PFSK-1 (cell line): ENCODE results near the gene EGFL6.

Source experiments
- FOXP2 ChIP-seq: optimal IDR thresholded peaks from 2 replicates; pipeline ENCODE3; 2011; ENCODE audit warnings: borderline replicate concordance, control low read depth, inconsistent platforms; ENCODE audit not compliant: insufficient read depth; ENCODE audit errors: extremely low read length, extremely low read depth
- POLR2AphosphoS5 ChIP-seq: IDR thresholded peaks from 2 replicates; pipeline ENCODE4 v1.6.1; 2012; ENCODE audit warnings: low read depth, mild to moderate bottlenecking, control low read depth, low read length, moderate library complexity
- REST ChIP-seq, 2 experiments: IDR thresholded peaks; 2 replicates each; pipeline versions ENCODE4 v1.6.1 to v1.8.0; 2011 to 2012; ENCODE audit warnings: low read depth in 2 of 2, low read length in 2 of 2, control low read depth in 1 of 2, inconsistent platforms in 1 of 2, mild to moderate bottlenecking in 1 of 2, moderate library complexity in 1 of 2; ENCODE audit not compliant: insufficient read depth in 1 of 2
- SIN3A ChIP-seq: IDR thresholded peaks from 2 replicates; pipeline ENCODE4 v1.6.1; 2012; ENCODE audit warnings: mild to moderate bottlenecking, low read length, moderate library complexity, borderline replicate concordance; ENCODE audit not compliant: insufficient read depth
- TAF1 ChIP-seq: IDR thresholded peaks from 2 replicates; pipeline ENCODE4 v1.6.1; 2012; ENCODE audit warnings: low read length, control low read depth, borderline replicate concordance; ENCODE audit not compliant: insufficient read depth

EGFL6 gene

GRCh38 chrX:13638021-13638420, 68.6 kb downstream of the EGFL6 start:
- TF ChIP-seq SIN3A (no peak), REST (IDR thresholded peaks at IDR 0.05; ENCODE audit: insufficient read depth in 1 of 2, low read depth in 2 of 2, low read length in 2 of 2) (no peak), TAF1 (no peak), POLR2AphosphoS5 (no peak), FOXP2 (no peak)

- no peak for TF ChIP-seq SIN3A
- no peak for TF ChIP-seq REST (IDR thresholded peaks at IDR 0.05; ENCODE audit: insufficient read depth in 1 of 2, low read depth in 2 of 2, low read length in 2 of 2)
- TF ChIP-seq POLR2AphosphoS5 = no peak
- TF ChIP-seq FOXP2 = no peak
- TF ChIP-seq TAF1 = no peak
Observed at GRCh38 chrX:13638826-13639225, 69.4 kb downstream of the EGFL6 start.

GRCh38 chrX:13645464-13646153, 76.2 kb downstream of the EGFL6 start:
- TF ChIP-seq POLR2AphosphoS5 = no peak
- TF ChIP-seq FOXP2 = no peak
- no peak for TF ChIP-seq TAF1
- no peak for TF ChIP-seq SIN3A
- no peak for TF ChIP-seq REST (IDR thresholded peaks at IDR 0.05; ENCODE audit: insufficient read depth in 1 of 2, low read depth in 2 of 2, low read length in 2 of 2)

GRCh38 chrX:13646154-13646549, 76.8 kb downstream of the EGFL6 start:
- TF ChIP-seq POLR2AphosphoS5 = no peak
- TF ChIP-seq SIN3A = no peak
- no peak for TF ChIP-seq REST (IDR thresholded peaks at IDR 0.05; ENCODE audit: insufficient read depth in 1 of 2, low read depth in 2 of 2, low read length in 2 of 2)
- TF ChIP-seq FOXP2 = no peak
- no peak for TF ChIP-seq TAF1
